Heart left ventricle (tissue), 16 donors: Measurements from ENCODE around the gene CPT2. TPM values are rescaled to one million over a fixed set of nuclear protein-coding genes. Genes with fewer than 3 reads are reported as not detected.

ENCODE experiments used
- ATAC-seq, 4 donors: fragments of 200-7000 bp; cut with Tn5 transposase; one replicate each; pipeline ENCODE4 v1.9.1; 2020 to 2022; ENCODE audit warnings: moderate library complexity in 4 of 4, mild to moderate bottlenecking in 3 of 4, moderate number of reproducible peaks in 1 of 4
- DNase-seq, 5 donors: peaks; one replicate each; pipeline ENCODE4 v3.0.0-alpha.2; 2020
- H3K27ac ChIP-seq, 12 donors: fragments of 200-600 bp; sonication (generic) in 4 of 12; one replicate each; pipeline versions ENCODE4 v1.5.0 to v1.8.0; 2016 to 2022; ENCODE audit warnings: mild to moderate bottlenecking in 2 of 12
- H3K27me3 ChIP-seq, 9 donors: fragments of 200-600 bp; sonication (generic) in 2 of 9; one replicate each; pipeline versions ENCODE4 v1.5.1 to v1.8.0; 2016 to 2022; ENCODE audit warnings: mild to moderate bottlenecking in 3 of 9
- H3K36me3 ChIP-seq, 9 donors: fragments of 200-600 bp; sonication (generic) in 2 of 9; one replicate each; pipeline versions ENCODE4 v1.5.0 to v1.8.0; 2018 to 2022; ENCODE audit warnings: mild to moderate bottlenecking in 2 of 9
- H3K4me1 ChIP-seq, 12 donors: fragments of 200-600 bp; sonication (generic) in 4 of 12; one replicate each; pipeline versions ENCODE4 v1.5.0 to v1.8.0; 2016 to 2022; ENCODE audit warnings: mild to moderate bottlenecking in 3 of 12
- H3K4me3 ChIP-seq, 12 donors: fragments of 200-600 bp; sonication (generic) in 4 of 12; one replicate each; pipeline versions ENCODE4 v1.5.0 to v1.8.0; 2017 to 2022; ENCODE audit warnings: mild to moderate bottlenecking in 9 of 12, moderate library complexity in 4 of 12
- H3K9me3 ChIP-seq, 12 donors: fragments of 200-600 bp; sonication (generic) in 4 of 12; one replicate each; pipeline versions ENCODE4 v1.5.0 to v1.8.0; 2016 to 2022; ENCODE audit warnings: mild to moderate bottlenecking in 1 of 12
- POLR2A ChIP-seq, 2 donors: fragments of 450-650 bp; IDR thresholded peaks; one replicate each; pipeline ENCODE4 v1.6.1; 2017; ENCODE audit warnings: antibody characterized with exemption in 2 of 2, mild to moderate bottlenecking in 2 of 2, moderate library complexity in 2 of 2
- WGBS, 4 donors: extraction: QIAGEN DNeasy Blood & Tissue Kit in 2 of 4; methylation state at CpG; one replicate each; pipeline versions ENCODE4 v1.1.5 to v1.1.7; 2013 to 2018; 5-methylcytosine and 5-hydroxymethylcytosine counted together
- intact Hi-C, 10 donors: fragments of 100-400 bp; cut with DNase I; formaldehyde crosslinking; loops; one replicate each; pipeline versions ENCODE4 v1.11.1 to v1.14.2; 2022
- polyA plus RNA-seq, 2 donors: library from polyadenylated mRNA; stranded (reverse); fragments of 200-250 nt; gene quantifications; one replicate each; pipeline ENCODE4 v1.2.3, GENCODE V29; 2013
- total RNA-seq, 9 donors: library from RNA; depleted of rRNA in 2 of 9; stranded (reverse); fragments of >200 nt in 2 of 9; fragmentation: NEBNext Ultra II Directional in 3 of 9; extraction: Animal tissue kit (Norgen Biotek cat#: 25700) in 3 of 9; gene quantifications; one replicate each; pipeline versions ENCODE4 v1.1.0 to v1.2.4, GENCODE V29; 2016 to 2023
- TF ChIP-seq, protein P1 (sequence below), 12 donors: fragments of 200-600 bp; sonication (generic) in 4 of 12; IDR thresholded peaks; one replicate each; pipeline versions ENCODE4 v1.5.0 to v1.8.0; 2018 to 2022; ENCODE audit warnings: antibody characterized with exemption in 12 of 12, mild to moderate bottlenecking in 5 of 12
- donor health status: ischemic (EF 13 %, LVEDD 7.1; RV severe dilation, severe dysfunction).
- donor health status: healthy with polysubstance abuse.
- donor health status: DM: no; HTN: yes; CAD: no.
- donor health status: DM: no; HTN: no; CAD: no.
- donor health status: ischemic (EF 25% LVEDD 6.9; RV normal size, moderate dysfunction).
- donor health status: ischemic (EF 25% LVEDD 5.7; RV mildly dilated, moderate dysfunction).
- donor health status: healthy.
- donor health status: DM: yes; HTN: yes; CAD: no.
- donor health status: ischemic (EF 35%, LVEDD 5.7; RV mildly dilated, moderate dysfunction).
- donor health status: nonischemic (EF 11% LVEDD 7.7; RV severe dilation, severe dysfunction).
- donor health status: DM: yes; HTN: yes; CAD: no.
- donor health status: PGD.
- donor health status: ischemic (EF 29% LVEDD 5.4; RV normal size, mild dysfunction).
- donor health status: nonischemic (EF 23%, LVEDD 6.1; RV moderate dilation, normal function).

CPT2 gene
- total and polyA plus RNA-seq, 11 donors = 14.7 to 62.3 (median 34.0) TPM

GRCh38 chr1:53246261-53247134 is 49.9 kb downstream of the CPT2 start:
- no peak overlapping the region for H3K4me3 ChIP-seq
- peaks cover 0 to 21% (median 0%) of the 10 kb centered on the region in 9 donors for H3K36me3 ChIP-seq
- WGBS, 4 donors = 79 to 96% (median 91%) methylated on average over 4 of the region's 4 CpGs
- intact Hi-C loops = no loop called here
- H3K27me3 ChIP-seq = no peaks in the 10 kb centered on the region
- DNase-seq (no peak), ATAC-seq (no peak)
- H3K4me1 ChIP-seq = peaks cover 0 to 7% (median 0%) of the 10 kb centered on the region in 12 donors
- no peaks in the 10 kb centered on the region for H3K9me3 ChIP-seq
- H3K27ac ChIP-seq = no peak overlapping the region
- TF ChIP-seq, protein P1, sequence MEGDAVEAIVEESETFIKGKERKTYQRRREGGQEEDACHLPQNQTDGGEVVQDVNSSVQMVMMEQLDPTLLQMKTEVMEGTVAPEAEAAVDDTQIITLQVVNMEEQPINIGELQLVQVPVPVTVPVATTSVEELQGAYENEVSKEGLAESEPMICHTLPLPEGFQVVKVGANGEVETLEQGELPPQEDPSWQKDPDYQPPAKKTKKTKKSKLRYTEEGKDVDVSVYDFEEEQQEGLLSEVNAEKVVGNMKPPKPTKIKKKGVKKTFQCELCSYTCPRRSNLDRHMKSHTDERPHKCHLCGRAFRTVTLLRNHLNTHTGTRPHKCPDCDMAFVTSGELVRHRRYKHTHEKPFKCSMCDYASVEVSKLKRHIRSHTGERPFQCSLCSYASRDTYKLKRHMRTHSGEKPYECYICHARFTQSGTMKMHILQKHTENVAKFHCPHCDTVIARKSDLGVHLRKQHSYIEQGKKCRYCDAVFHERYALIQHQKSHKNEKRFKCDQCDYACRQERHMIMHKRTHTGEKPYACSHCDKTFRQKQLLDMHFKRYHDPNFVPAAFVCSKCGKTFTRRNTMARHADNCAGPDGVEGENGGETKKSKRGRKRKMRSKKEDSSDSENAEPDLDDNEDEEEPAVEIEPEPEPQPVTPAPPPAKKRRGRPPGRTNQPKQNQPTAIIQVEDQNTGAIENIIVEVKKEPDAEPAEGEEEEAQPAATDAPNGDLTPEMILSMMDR (IDR thresholded peaks at IDR 0.05) = no peak
- TF ChIP-seq POLR2A (IDR thresholded peaks at IDR 0.05) = no peak

DNA sequence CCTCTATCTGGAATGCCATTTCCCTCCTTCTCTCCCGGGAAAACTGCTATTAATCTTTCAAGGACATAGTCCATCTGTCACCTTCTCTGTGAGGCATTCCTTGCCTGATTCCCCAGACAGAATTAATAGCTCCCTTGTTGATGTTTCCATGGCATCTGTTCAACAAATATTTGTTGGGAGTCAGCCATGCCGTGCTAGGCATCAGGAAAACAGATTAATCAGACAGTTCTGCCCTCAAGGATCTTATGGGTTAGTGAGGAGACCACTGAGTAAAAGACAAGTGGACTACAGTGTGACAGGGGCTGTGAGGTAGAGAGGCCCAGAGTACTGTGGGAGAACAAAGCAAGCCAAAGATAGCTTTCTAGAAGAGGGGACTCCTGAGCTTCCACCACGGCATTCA is 53.1 kb downstream of the CPT2 start:
- no peak overlapping the region for H3K27ac ChIP-seq
- no peak overlapping the region for H3K4me3 ChIP-seq
- 27 to 31% (median 29%) methylated on average over 3 of the region's 3 CpGs for WGBS, 4 donors
- DNase-seq = no peak
- H3K9me3 ChIP-seq = no peaks in the 10 kb centered on the region
- no peak for TF ChIP-seq POLR2A (IDR thresholded peaks at IDR 0.05)
- TF ChIP-seq, protein P1 (IDR thresholded peaks at IDR 0.05) = no peak
- intact Hi-C loops = no loop called here
- ATAC-seq = peak; percentile 11 to 54 (median 46)
- peaks cover 0 to 7% (median 0%) of the 10 kb centered on the region in 12 donors for H3K4me1 ChIP-seq
- H3K27me3 ChIP-seq = no peaks in the 10 kb centered on the region
- peaks cover 0 to 27% (median 0%) of the 10 kb centered on the region in 9 donors for H3K36me3 ChIP-seq

DNA sequence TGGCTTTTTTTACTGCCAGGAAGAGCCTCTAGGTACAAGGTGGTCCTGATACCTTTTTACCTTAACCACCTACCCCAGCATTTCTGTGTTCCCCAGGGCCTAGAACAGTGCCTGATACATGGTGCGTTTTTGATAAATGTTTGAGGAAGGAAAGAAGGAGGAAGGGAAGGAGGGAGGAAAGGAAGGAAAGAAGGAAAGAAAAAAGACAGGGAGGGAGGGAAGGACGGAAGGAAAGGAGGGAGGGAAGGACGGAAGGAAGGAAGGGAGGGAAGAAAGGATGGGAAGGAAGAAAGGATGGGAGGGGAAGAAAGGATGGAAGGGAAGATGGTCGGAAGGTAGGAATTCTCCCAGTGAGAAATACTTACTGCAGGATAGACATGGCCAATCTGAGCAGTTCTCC is 53.7 kb downstream of the CPT2 start:
- 68 to 81% (median 73%) methylated on average over 4 of the region's 4 CpGs for WGBS, 4 donors
- TF ChIP-seq POLR2A (IDR thresholded peaks at IDR 0.05) = no peak
- TF ChIP-seq, protein P1 (IDR thresholded peaks at IDR 0.05) = no peak
- Histone ChIP-seq H3K4me1 (peaks cover 0 to 7% (median 0%) of the 10 kb centered on the region in 12 donors), H3K27me3 (no peaks in the 10 kb centered on the region), H3K4me3 (no peak overlapping the region), H3K27ac (no peak overlapping the region), H3K9me3 (no peaks in the 10 kb centered on the region), H3K36me3 (peaks cover 0 to 26% (median 0%) of the 10 kb centered on the region in 9 donors)
- ATAC-seq = no peak
- intact Hi-C loops = no loop called here
- no peak for DNase-seq

GRCh38 chr1:53254011-53254640 is 57.5 kb downstream of the CPT2 start:
- ATAC-seq = no peak
- no peak overlapping the region for H3K4me3 ChIP-seq
- DNase-seq = no peak
- H3K36me3 ChIP-seq = peaks cover 0 to 19% (median 0%) of the 10 kb centered on the region in 9 donors
- peaks cover 0 to 6% (median 0%) of the 10 kb centered on the region in 12 donors for H3K4me1 ChIP-seq
- no peaks in the 10 kb centered on the region for H3K27me3 ChIP-seq
- WGBS, 4 donors = 40 to 50% (median 47%) methylated on average over 4 of the region's 4 CpGs
- no peaks in the 10 kb centered on the region for H3K9me3 ChIP-seq
- no peak overlapping the region for H3K27ac ChIP-seq
- no peak for TF ChIP-seq POLR2A (IDR thresholded peaks at IDR 0.05)
- TF ChIP-seq, protein P1 (IDR thresholded peaks at IDR 0.05) = no peak
- intact Hi-C loops = no loop called here
